Activated CD8-positive, alpha-beta memory T cell treated with anti-CD3 and anti-CD28 coated beads for 1 hour (primary cell): ENCODE measurements around the gene ZNF594.
"Not testable (repeated sequence)": the region's sequence is repeated elsewhere in the genome, so short reads cannot be mapped to it uniquely, and the experiment has no call there.

ENCODE experiments used
- DNase-seq, 2 donors: peaks; one replicate each; pipeline ENCODE4 v3.0.0-alpha.2; 2020; ENCODE audit warnings: low read depth in 1 of 2; ENCODE audit errors: extremely low read depth in 1 of 2

The ZNF594 gene

GRCh38 chr17:5203178-5203907 lies 11.7 kb upstream of the ZNF594 start:
- DNase-seq, result no peak

- DNase-seq, result no peak
These were observed 9.3 kb upstream of the ZNF594 start for GRCh38 chr17:5201011-5201410.

- no peak for DNase-seq
These were observed 8.7 kb upstream of the ZNF594 start for GRCh38 chr17:5200360-5200759.

GRCh38 chr17:5198472-5198871 lies 6.8 kb upstream of the ZNF594 start:
- no peak for DNase-seq

- no peak for DNase-seq
These were observed 2.7 kb upstream of the ZNF594 start for GRCh38 chr17:5194346-5194745.

GRCh38 chr17:5184288-5184687 lies 7.4 kb downstream of the ZNF594 start:
- DNase-seq, result peak in 1 of 2 donors; percentile 14

GRCh38 chr17:5183410-5183793 lies 8.3 kb downstream of the ZNF594 start:
- DNase-seq, result no peak

- DNase-seq, result no peak
These were observed 8.9 kb downstream of the ZNF594 start for GRCh38 chr17:5182597-5183409.

- no peak for DNase-seq
These were observed 10.0 kb downstream of the ZNF594 start for GRCh38 chr17:5181509-5182305.

- DNase-seq, result no peak
These were observed 12.7 kb downstream of the ZNF594 start for GRCh38 chr17:5179003-5179402.

GRCh38 chr17:5175027-5175426 lies 16.6 kb downstream of the ZNF594 start:
- DNase-seq, result not testable (repeated sequence)

GRCh38 chr17:5165791-5166564 lies 25.7 kb downstream of the ZNF594 start:
- not testable (repeated sequence) for DNase-seq

- no peak for DNase-seq
These were observed 27.2 kb downstream of the ZNF594 start for GRCh38 chr17:5164436-5164835.

GRCh38 chr17:5161793-5162192 lies 29.9 kb downstream of the ZNF594 start:
- not testable (repeated sequence) for DNase-seq

GRCh38 chr17:5160702-5161101 lies 31.0 kb downstream of the ZNF594 start:
- DNase-seq, result not testable (repeated sequence)

GRCh38 chr17:5146122-5146521 lies 45.5 kb downstream of the ZNF594 start:
- DNase-seq, result not testable (repeated sequence)

GRCh38 chr17:5142877-5143276 lies 48.8 kb downstream of the ZNF594 start:
- not testable (repeated sequence) for DNase-seq

- DNase-seq, result no peak
These were observed 52.3 kb downstream of the ZNF594 start for GRCh38 chr17:5139458-5139732.

GRCh38 chr17:5138616-5139457 lies 52.8 kb downstream of the ZNF594 start:
- no peak for DNase-seq

- DNase-seq, result not testable (repeated sequence)
These were observed 53.5 kb downstream of the ZNF594 start for GRCh38 chr17:5138198-5138544.
